ENCODE measurements around the gene GIN1.

GIN1 gene

DNA sequence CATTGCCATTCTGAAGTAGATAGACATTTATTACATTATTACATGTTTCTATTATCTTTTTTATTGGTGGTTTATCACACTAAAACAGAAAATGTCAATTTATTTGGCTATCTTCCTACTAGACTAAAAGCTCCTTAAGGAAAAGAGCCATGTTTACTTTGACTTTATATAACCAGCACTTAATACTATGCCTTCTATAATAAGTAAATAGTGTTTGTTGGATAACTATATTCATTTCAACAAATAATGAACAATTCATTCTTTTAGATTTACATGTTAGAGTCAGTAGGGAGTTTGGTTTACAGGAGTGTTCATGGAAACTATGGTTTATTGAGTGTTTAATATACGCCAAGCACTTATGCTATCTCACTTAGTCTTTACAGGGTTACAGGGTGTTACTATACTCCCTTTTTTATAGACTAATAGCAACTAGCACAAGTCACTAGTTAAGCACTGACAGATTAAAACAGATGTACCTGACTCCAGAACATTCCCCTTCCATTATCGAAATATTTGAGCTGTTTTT, 7.4 kb upstream of the GIN1 start:
- in situ Hi-C loops (cut with MboI; ENCODE audit: low sequenced_read_pairs, unreplicated experiment): loop anchor here (25.0 kb wide), 1 partner anchor 540 kb away; no protein-coding TSS in a partner anchor
- DNase-seq (ENCODE audit: low spot score): no peak
- TF ChIP-seq, protein P1, sequence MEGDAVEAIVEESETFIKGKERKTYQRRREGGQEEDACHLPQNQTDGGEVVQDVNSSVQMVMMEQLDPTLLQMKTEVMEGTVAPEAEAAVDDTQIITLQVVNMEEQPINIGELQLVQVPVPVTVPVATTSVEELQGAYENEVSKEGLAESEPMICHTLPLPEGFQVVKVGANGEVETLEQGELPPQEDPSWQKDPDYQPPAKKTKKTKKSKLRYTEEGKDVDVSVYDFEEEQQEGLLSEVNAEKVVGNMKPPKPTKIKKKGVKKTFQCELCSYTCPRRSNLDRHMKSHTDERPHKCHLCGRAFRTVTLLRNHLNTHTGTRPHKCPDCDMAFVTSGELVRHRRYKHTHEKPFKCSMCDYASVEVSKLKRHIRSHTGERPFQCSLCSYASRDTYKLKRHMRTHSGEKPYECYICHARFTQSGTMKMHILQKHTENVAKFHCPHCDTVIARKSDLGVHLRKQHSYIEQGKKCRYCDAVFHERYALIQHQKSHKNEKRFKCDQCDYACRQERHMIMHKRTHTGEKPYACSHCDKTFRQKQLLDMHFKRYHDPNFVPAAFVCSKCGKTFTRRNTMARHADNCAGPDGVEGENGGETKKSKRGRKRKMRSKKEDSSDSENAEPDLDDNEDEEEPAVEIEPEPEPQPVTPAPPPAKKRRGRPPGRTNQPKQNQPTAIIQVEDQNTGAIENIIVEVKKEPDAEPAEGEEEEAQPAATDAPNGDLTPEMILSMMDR (IDR thresholded peaks at IDR 0.05; ENCODE audit: borderline replicate concordance, control extremely low read depth, extremely low read depth, insufficient read depth, missing control alignments): no peak

DNA sequence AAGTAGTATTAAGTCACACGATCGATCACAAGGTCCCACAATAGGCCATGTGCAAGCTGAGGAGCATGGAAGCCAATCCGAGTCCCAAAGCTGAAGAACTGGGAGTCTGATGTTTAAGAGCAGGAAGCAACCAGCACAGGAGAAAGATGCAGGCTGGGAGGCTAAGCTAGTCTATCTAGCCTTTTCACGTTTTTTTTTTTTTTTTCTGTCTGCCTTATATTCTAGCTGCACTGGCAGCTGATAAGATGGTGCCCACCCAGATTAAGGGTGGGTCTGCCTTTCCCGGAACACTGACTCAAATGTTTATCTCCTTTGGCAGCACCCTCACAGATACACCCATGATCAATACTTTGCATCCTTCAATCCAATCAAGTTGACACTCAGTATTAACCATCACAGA, 6.6 kb upstream of the GIN1 start:
- in situ Hi-C loops (cut with MboI; ENCODE audit: low sequenced_read_pairs, unreplicated experiment): loop anchor here (25.0 kb wide), 1 partner anchor 539 kb away; no protein-coding TSS in a partner anchor
- no peak for DNase-seq (ENCODE audit: low spot score)
- TF ChIP-seq, protein P1 (IDR thresholded peaks at IDR 0.05; ENCODE audit: borderline replicate concordance, control extremely low read depth, extremely low read depth, insufficient read depth, missing control alignments): no peak

DNA sequence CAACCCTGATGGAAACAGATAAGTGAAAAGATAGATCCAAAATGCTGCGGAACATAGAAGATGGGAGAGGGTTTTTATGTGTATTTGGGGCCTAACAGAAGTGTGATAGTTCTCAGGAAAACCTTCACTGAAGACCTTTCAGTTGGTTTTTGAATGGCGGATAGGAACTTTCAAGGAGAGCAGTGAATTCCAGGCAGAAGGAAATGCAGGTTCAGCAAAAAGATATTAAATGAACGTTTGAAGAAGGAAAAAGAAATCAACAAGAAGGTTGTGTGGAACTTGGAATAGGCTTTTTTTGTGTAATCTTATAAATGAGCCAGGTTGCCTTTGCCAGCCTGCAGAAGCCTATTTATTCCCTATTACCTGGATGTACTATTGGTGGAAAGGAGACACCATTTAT, 2.3 kb upstream of the GIN1 start:
- TF ChIP-seq, protein P1 (IDR thresholded peaks at IDR 0.05; ENCODE audit: borderline replicate concordance, control extremely low read depth, extremely low read depth, insufficient read depth, missing control alignments): no peak
- in situ Hi-C loops (cut with MboI; ENCODE audit: low sequenced_read_pairs, unreplicated experiment): loop anchor here (25.0 kb wide), 1 partner anchor 335 kb away; no protein-coding TSS in a partner anchor
- no peak for DNase-seq (ENCODE audit: low spot score)

DNA sequence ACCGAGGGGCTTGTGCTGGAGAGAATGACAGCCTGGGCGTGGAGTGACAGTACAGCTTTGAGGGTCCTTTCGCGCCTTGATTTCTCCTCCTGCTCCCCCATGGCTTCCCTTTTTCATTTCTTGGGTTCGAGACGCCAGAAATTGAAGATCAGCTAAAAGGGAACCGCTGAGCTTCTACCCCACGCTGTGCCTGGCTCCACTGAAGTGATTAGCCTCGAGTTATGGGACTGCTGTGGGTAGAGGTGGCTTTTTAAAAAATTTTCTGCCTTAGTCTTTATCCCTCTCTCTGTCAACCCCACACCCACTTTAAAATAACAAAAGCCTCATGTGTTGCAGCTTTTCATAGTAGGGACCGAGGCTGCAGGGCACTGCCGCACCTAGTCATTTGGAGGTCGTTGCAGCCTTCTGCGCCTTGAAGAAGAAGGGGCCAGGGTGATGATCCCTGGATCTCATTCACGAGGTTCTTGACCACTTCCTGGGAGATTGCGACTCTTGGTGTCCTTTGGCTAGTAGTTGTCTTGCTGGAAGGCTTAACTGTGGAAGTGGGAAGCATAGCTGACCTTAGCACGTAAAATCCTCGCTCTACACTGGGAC, 766 bp upstream of the GIN1 start:
- no peak for DNase-seq (ENCODE audit: low spot score)
- TF ChIP-seq, protein P1 (IDR thresholded peaks at IDR 0.05; ENCODE audit: borderline replicate concordance, control extremely low read depth, extremely low read depth, insufficient read depth, missing control alignments): no peak
- in situ Hi-C loops (cut with MboI; ENCODE audit: low sequenced_read_pairs, unreplicated experiment): loop anchor here (25.0 kb wide), 1 partner anchor 333 kb away; no protein-coding TSS in a partner anchor

DNA sequence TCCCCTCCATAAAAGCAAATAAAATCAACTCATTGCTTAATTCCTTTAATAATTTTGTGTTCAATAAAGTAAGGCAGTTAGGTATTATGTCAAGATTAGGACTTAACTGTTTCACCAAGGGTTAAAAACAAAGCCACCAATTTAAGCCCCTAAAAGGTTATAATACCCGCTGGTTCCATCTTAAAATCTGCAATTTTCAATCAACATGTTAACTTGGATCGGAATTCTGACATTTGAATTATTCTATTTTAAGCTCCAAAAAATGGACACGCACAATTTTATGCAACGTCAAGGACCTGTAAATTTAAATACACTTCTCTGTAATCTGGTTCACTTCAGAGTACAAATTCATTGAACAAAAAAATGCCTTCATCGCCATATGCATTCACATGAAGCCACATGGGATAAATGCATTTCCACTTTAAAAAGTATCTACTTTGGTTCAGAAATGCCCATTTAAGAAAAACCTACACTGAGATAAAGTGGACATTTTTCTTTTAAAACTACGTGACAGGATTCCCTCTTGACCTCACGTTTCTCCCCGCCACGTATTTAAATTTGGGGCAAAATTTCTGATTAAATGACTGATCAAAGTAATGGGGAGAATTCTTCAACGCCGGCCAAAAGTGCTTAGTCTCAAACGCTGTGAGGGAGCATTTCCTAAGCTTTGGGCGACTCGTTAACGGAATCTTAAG, 721 bp downstream of the GIN1 start:
- no peak for DNase-seq (ENCODE audit: low spot score)
- in situ Hi-C loops (cut with MboI; ENCODE audit: low sequenced_read_pairs, unreplicated experiment): loop anchor here (25.0 kb wide), 1 partner anchor 332 kb away; no protein-coding TSS in a partner anchor
- TF ChIP-seq, protein P1 (IDR thresholded peaks at IDR 0.05; ENCODE audit: borderline replicate concordance, control extremely low read depth, extremely low read depth, insufficient read depth, missing control alignments): no peak

DNA sequence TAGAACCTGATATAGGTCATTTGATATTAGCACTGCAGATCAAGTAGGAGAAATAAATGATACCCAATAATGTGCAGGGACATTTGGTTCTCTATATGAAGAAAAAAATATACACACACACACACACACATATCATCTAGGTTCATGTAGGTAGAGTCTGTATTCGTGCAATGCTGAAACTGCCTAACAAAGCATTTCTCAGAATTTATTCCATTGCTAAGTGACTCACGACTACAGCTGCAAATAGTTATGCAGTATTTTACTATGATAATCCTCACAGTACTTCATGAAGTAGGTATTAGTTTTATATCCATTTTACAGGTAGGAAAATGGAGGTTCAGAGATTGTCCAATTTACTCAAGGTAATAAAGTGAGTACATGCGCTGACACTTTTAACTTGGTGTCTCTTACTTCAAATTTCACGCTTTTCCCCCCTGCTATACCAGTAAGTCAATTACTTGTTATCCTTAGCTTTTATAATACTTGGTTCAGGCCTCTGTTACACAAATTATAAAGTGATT, 2.4 kb downstream of the GIN1 start:
- in situ Hi-C loops (cut with MboI; ENCODE audit: low sequenced_read_pairs, unreplicated experiment): loop anchor here (25.0 kb wide), 1 partner anchor 330 kb away; no protein-coding TSS in a partner anchor
- TF ChIP-seq, protein P1 (IDR thresholded peaks at IDR 0.05; ENCODE audit: borderline replicate concordance, control extremely low read depth, extremely low read depth, insufficient read depth, missing control alignments): no peak
- DNase-seq (ENCODE audit: low spot score): no peak
